ENCODE results near the gene NUFIP1.

- no peak for TF ChIP-seq CTCF (IDR thresholded peaks at IDR 0.05)
- no peak for TF ChIP-seq POLR2A (IDR thresholded peaks at IDR 0.05)
Observed at GRCh38 chr13:44905556-44905955, 83.7 kb downstream of the NUFIP1 start.

Measured in right lobe of liver (tissue), 4 donors.